IMR-90 (cell line): ENCODE results near the gene STYXL1.

Experiments
- BHLHE40 ChIP-seq: fragments of 150-350 bp; IDR thresholded peaks from 2 replicates; pipeline ENCODE4 v1.6.1; 2016; ENCODE audit warnings: mild to moderate bottlenecking, low read depth, low read length
- CEBPB ChIP-seq: IDR thresholded peaks from 2 replicates; pipeline ENCODE4 v1.6.1; 2012; ENCODE audit warnings: low read depth, low read length, improper control_type of control experiment
- CTCF ChIP-seq: conservative IDR thresholded peaks from 2 replicates; pipeline ENCODE4 v1.5.1; 2012; ENCODE audit warnings: mild to moderate bottlenecking, low read depth, low read length, improper control_type of control experiment
- FOS ChIP-seq: fragments of 150-350 bp; IDR thresholded peaks from 2 replicates; pipeline ENCODE4 v1.6.1; 2016; ENCODE audit warnings: low read depth, low read length
- MAZ ChIP-seq: IDR thresholded peaks from 2 replicates; pipeline ENCODE4 v1.6.1; 2012; ENCODE audit warnings: low read depth, mild to moderate bottlenecking, low read length, improper control_type of control experiment, moderate library complexity, borderline replicate concordance

GRCh38 chr7:75994388-75995051 lies 53.3 kb downstream of the STYXL1 start, which contains the start of gene TMEM120A:
- TF ChIP-seq CTCF (peak; percentile 20; the same call in 1 of the 2 replicates), MAZ (peak; percentile 93), FOS (no peak), CEBPB (no peak), BHLHE40 (no peak)
